HepG2 (cell line): ENCODE measurements around the gene JMJD4. TPM values are rescaled to one million over a fixed set of nuclear protein-coding genes. Genes with fewer than 3 reads are reported as not detected.
A peak's percentile ranks its signal among the peaks of the same experiment; 100 is the strongest.

Experiments
- ATAC-seq: fragments of 200-7000 bp; cut with Tn5 transposase; 3 replicates; pipeline ENCODE4 v1.9.1; 2020; ENCODE audit warnings: mild to moderate bottlenecking, moderate library complexity
- BruUV-seq: library from RNA; stranded (reverse); fragments of 400-500 nt; replicated peaks from 2 replicates; lab custom pipeline; 2021; lab: Mats Ljungman, UMichigan
- CTCF ChIA-PET: fragments of 300-600 bp; formaldehyde crosslinking; extraction: SDS; loops from one replicate; lab custom pipeline; 2021; ENCODE audit warnings: low total read pairs, inconsistent platforms, low intra/inter-chr PET ratio; lab: Yijun Ruan, JAX
- POLR2A ChIA-PET: fragments of 350-600 bp; sonication (Branson Sonifier 250); formaldehyde crosslinking; loops from one replicate; lab custom pipeline; 2020; ENCODE audit warnings: antibody characterized with exemption, inconsistent platforms; lab: Yijun Ruan, JAX
- DNase-seq: peaks from one replicate; pipeline ENCODE4 v3.0.0-alpha.2; 2015; ENCODE audit warnings: low spot score
- FAIRE-seq: peaks from 3 replicates; lab custom pipeline; 2011; peaks lifted over from hg19 to GRCh38; lab: Jason Lieb, UNC
- H2AFZ ChIP-seq: one replicate; pipeline ENCODE4 v1.6.1; 2011; ENCODE audit warnings: low read length, inconsistent platforms
- H3K27ac ChIP-seq: fragments of 300-600 bp; 3 replicates; pipeline ENCODE4 v1.8.0; 2011; ENCODE audit warnings: mixed run types, mild to moderate bottlenecking, mixed read lengths, low read length, inconsistent platforms; ENCODE audit not compliant: insufficient read depth; ENCODE audit errors: extremely low read length
- H3K27me3 ChIP-seq, 2 experiments: fragments of 200-600 bp in 1 of 2; 2 replicates in 1 of 2; 3 replicates in 1 of 2; pipeline versions ENCODE4 v1.6.0 to v1.8.0; 2011; ENCODE audit warnings: low read length in 2 of 2, mild to moderate bottlenecking in 2 of 2, moderate library complexity in 2 of 2, inconsistent platforms in 1 of 2; ENCODE audit not compliant: insufficient read depth in 2 of 2, control insufficient read depth in 1 of 2
- H3K36me3 ChIP-seq, 2 experiments: fragments of 200-600 bp in 1 of 2; replicated peaks in 1 of 2; 2 replicates in 1 of 2; 3 replicates in 1 of 2; pipeline versions ENCODE4 v1.5.1 to v1.8.0; 2011; ENCODE audit warnings: low read length in 2 of 2, inconsistent platforms in 1 of 2; ENCODE audit not compliant: insufficient read depth in 2 of 2, control insufficient read depth in 1 of 2
- H3K4me1 ChIP-seq: 2 replicates; pipeline ENCODE4 v1.5.1; 2012; ENCODE audit warnings: low read length, inconsistent platforms; ENCODE audit not compliant: insufficient read depth
- H3K4me2 ChIP-seq: 2 replicates; pipeline ENCODE4 v1.6.0; 2011; ENCODE audit warnings: low read depth, low read length, inconsistent platforms
- H3K4me3 ChIP-seq, 3 experiments: fragments of 200-600 bp in 1 of 3; sonication (generic), shearing (Covaris generic) in 1 of 3; replicated peaks in 1 of 3; 2 replicates each; pipeline ENCODE4 v1.5.1; 2011 to 2016; ENCODE audit warnings: low read length in 3 of 3, inconsistent platforms in 2 of 3, low read depth in 2 of 3, mild to moderate bottlenecking in 2 of 3, control low read depth in 1 of 3, mixed read lengths in 1 of 3; ENCODE audit not compliant: insufficient read depth in 1 of 3
- H3K79me2 ChIP-seq: one replicate; pipeline ENCODE4 v1.6.1; 2011; ENCODE audit warnings: low read length, inconsistent platforms; ENCODE audit not compliant: insufficient read depth
- H3K9ac ChIP-seq: 2 replicates; pipeline ENCODE4 v1.6.0; 2011; ENCODE audit warnings: mild to moderate bottlenecking, low read depth, low read length, inconsistent platforms; ENCODE audit not compliant: insufficient read depth
- H3K9me3 ChIP-seq: 2 replicates; pipeline ENCODE4 v1.5.1; 2012; ENCODE audit warnings: mild to moderate bottlenecking, low read length
- H4K20me1 ChIP-seq: 2 replicates; pipeline ENCODE4 v1.6.0; 2011; ENCODE audit warnings: inconsistent platforms, mild to moderate bottlenecking, low read length, moderate library complexity; ENCODE audit not compliant: insufficient read depth
- MAFG ChIP-seq: sonication (generic); formaldehyde crosslinking; IDR thresholded peaks from 2 replicates; pipeline ENCODE4 v1.5.1; 2020; ENCODE audit warnings: mild to moderate bottlenecking, missing genetic modification reagents
- MNT ChIP-seq: fragments of 450-650 bp; IDR thresholded peaks from 2 replicates; pipeline ENCODE4 v1.6.1; 2016
- TERF1 ChIP-seq: sonication (generic); formaldehyde crosslinking; IDR thresholded peaks from 2 replicates; pipeline ENCODE4 v1.8.0; 2022; ENCODE audit warnings: mild to moderate bottlenecking, missing genetic modification reagents, moderate library complexity
- WGBS: methylation state at CpG from one replicate; pipeline ENCODE4 v1.1.6; 2017; ENCODE audit warnings: low lambda C conversion rate; 5-methylcytosine and 5-hydroxymethylcytosine counted together
- in situ Hi-C: cut with HindIII; loops from 2 replicates; pipeline ENCODE4 v1.10.0; 2017; ENCODE audit warnings: low pct_unique_long_range_greater_than_20kb; ENCODE audit not compliant: extremely low pct_ligation_motif_present
- intact Hi-C: fragments of 100-400 bp; cut with micrococcal nuclease; formaldehyde crosslinking; loops from one replicate; pipeline ENCODE4 v1.10.0; 2022; ENCODE audit not compliant: unreplicated experiment
- polyA plus RNA-seq, 8 experiments: library from polyadenylated mRNA; depleted of rRNA in 3 of 8; stranded (reverse) in 7 of 8; unstranded in 1 of 8; fragments of >200 nt; fragmentation: Illumina TruSeq in 4 of 8; extraction: Trizol in 4 of 8; gene quantifications; 2 replicates each; pipeline versions ENCODE4 v1.2.1 to v1.2.3, GENCODE V29; 2011 to 2016; ENCODE audit warnings: low read depth in 4 of 8, missing spikeins in 1 of 8, mixed read lengths in 1 of 8; ENCODE audit not compliant: insufficient read depth in 1 of 8
- total RNA-seq, 5 experiments: library from RNA; depleted of rRNA; stranded (reverse); fragments of >200 nt; fragmentation: Illumina TruSeq; extraction: Trizol; gene quantifications; 2 replicates each; pipeline ENCODE4 v1.2.3, GENCODE V29; 2016; ENCODE audit warnings: low read depth in 1 of 5
- TF ChIP-seq, protein P1 (sequence below): sonication (generic); formaldehyde crosslinking; IDR thresholded peaks from 2 replicates; pipeline ENCODE4 v1.4.0; 2020; ENCODE audit warnings: missing genetic modification reagents

Gene JMJD4
- total and polyA plus RNA-seq, 2 of the 13 experiments (the other 11 are each of a cell fraction or from before 2014, with no cell fraction given) = 10.2 to 29.0 TPM

DNA sequence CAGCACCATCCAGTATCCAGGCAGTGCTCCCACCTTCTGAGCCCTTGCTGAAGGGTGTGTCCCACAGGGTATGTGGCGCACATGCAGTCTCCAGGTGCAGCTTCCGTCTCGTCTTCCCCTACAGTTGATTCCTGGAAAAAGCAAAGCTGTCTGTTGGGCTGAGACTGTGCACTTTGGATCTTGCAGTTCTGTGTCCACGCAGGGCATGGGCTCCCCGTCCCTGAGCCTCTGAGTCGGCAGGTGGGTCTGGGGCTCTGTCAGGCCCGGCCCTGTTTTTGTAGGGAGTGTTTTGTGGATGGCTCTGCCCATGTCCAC is 33.0 kb upstream of the JMJD4 start (continued):
- TF ChIP-seq, protein P1, sequence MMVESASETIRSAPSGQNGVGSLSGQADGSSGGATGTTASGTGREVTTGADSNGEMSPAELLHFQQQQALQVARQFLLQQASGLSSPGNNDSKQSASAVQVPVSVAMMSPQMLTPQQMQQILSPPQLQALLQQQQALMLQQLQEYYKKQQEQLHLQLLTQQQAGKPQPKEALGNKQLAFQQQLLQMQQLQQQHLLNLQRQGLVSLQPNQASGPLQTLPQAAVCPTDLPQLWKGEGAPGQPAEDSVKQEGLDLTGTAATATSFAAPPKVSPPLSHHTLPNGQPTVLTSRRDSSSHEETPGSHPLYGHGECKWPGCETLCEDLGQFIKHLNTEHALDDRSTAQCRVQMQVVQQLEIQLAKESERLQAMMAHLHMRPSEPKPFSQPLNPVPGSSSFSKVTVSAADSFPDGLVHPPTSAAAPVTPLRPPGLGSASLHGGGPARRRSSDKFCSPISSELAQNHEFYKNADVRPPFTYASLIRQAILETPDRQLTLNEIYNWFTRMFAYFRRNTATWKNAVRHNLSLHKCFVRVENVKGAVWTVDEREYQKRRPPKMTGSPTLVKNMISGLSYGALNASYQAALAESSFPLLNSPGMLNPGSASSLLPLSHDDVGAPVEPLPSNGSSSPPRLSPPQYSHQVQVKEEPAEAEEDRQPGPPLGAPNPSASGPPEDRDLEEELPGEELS (CRISPR knock-in tag) = no peak
- TF ChIP-seq TERF1 (CRISPR knock-in tag) = no peak

- Histone ChIP-seq H3K4me3 (no peak overlapping the region), H3K9me3 (no peaks in the 10 kb centered on the region), H3K27ac (no peak overlapping the region), H3K4me1 (no peaks in the 10 kb centered on the region), H3K4me2 (no peak overlapping the region), H3K27me3 (no peaks in the 10 kb centered on the region), H2AFZ (no peak overlapping the region), H3K79me2 (no peaks in the 10 kb centered on the region), H4K20me1 (peaks cover 5% of the 10 kb centered on the region; the same call in 1 of the 2 replicates), H3K36me3 (peaks cover 12 to 37% of the 10 kb centered on the region in 2 experiments; a peak in 4 of 5 replicates), H3K9ac (no peak overlapping the region)
- no peak for FAIRE-seq
- no peak for ATAC-seq
- intact Hi-C loops (no loop called here), in situ Hi-C loops (no loop called here)
- DNase-seq = no peak
- TF ChIP-seq MAFG (CRISPR knock-in tag) (no peak), MNT (peak; percentile 92)
- 95% methylated on average over 2 of the region's 6 CpGs for WGBS
- CTCF ChIA-PET = no interaction called here
- POLR2A ChIA-PET = no interaction called here
- BruUV-seq = no TSS peak
These were observed 32.5 kb upstream of the JMJD4 start for GRCh38 chr1:227767401-227768124.
